ENCODE measurements around the gene DNM2.
A peak's percentile ranks its signal among the peaks of the same experiment; 100 is the strongest.

DNA sequence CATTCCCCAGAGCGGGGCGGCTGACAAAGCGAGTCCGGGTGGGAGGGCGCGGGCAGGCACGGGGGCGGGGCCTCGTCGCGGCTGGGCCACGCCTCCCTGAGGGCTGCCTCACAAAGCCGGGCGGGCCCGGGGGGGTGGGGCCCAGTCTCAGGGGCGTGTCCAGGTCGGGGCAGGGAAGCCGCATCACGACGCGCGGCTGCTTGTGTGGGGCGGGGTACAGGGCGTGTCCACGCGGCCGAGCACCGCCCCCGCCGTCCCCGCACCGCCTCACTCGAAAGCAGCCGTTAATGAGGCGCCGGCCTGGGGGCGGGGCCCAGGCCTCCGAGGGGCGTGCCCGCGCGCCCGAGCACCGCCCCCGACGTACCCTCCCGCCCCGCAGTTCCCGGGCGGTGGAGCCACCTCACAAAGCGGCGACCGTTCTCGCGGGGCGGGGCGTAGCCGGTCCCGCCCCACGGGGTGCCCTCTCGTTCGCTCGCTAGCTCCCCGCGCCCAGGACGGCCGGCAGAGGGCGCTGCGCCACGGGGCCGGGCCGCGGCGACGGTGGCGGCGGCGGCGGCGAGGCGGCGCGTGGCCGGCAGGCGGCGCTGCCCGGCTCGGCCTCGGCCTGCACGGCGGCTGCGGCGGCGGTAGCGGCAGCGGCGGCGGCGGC, 153.2 kb downstream of the DNM2 start, which contains the start of gene CARM1:
- TF ChIP-seq, protein P1, sequence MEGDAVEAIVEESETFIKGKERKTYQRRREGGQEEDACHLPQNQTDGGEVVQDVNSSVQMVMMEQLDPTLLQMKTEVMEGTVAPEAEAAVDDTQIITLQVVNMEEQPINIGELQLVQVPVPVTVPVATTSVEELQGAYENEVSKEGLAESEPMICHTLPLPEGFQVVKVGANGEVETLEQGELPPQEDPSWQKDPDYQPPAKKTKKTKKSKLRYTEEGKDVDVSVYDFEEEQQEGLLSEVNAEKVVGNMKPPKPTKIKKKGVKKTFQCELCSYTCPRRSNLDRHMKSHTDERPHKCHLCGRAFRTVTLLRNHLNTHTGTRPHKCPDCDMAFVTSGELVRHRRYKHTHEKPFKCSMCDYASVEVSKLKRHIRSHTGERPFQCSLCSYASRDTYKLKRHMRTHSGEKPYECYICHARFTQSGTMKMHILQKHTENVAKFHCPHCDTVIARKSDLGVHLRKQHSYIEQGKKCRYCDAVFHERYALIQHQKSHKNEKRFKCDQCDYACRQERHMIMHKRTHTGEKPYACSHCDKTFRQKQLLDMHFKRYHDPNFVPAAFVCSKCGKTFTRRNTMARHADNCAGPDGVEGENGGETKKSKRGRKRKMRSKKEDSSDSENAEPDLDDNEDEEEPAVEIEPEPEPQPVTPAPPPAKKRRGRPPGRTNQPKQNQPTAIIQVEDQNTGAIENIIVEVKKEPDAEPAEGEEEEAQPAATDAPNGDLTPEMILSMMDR (IDR thresholded peaks at IDR 0.05): peak in 1 of 3 donors; percentile 92
- TF ChIP-seq POLR2AphosphoS5 (IDR thresholded peaks at IDR 0.05): peak in 2 of 3 donors; percentile 17 to 36
